Endodermal cell (in vitro differentiated cells): ENCODE data around the gene GPR42. TPM values are rescaled to one million over a fixed set of nuclear protein-coding genes. Genes with fewer than 3 reads are reported as not detected.

ENCODE experiments used
- DNase-seq: peaks from one replicate; pipeline ENCODE4 v3.0.0-alpha.2; 2017
- H3K27ac ChIP-seq: 2 replicates; pipeline ENCODE4 v1.5.1; 2013; ENCODE audit warnings: mild to moderate bottlenecking, low read depth, low read length, moderate library complexity
- H3K27me3 ChIP-seq: 2 replicates; pipeline ENCODE4 v1.6.1; 2013; ENCODE audit warnings: mild to moderate bottlenecking, low read length, moderate library complexity; ENCODE audit not compliant: insufficient read depth, control insufficient read depth, poor library complexity, severe bottlenecking
- H3K36me3 ChIP-seq: 2 replicates; pipeline ENCODE4 v1.7.0; 2013; ENCODE audit warnings: mild to moderate bottlenecking, low read length, moderate library complexity; ENCODE audit not compliant: control insufficient read depth, insufficient read depth
- H3K4me1 ChIP-seq: one replicate; pipeline ENCODE4 v1.7.0; 2013; ENCODE audit warnings: low read length; ENCODE audit not compliant: control insufficient read depth, insufficient read depth
- H3K4me3 ChIP-seq: 2 replicates; pipeline ENCODE4 v1.5.1; 2013; ENCODE audit warnings: mild to moderate bottlenecking, low read length, moderate library complexity
- H3K9ac ChIP-seq: 2 replicates; pipeline ENCODE4 v1.6.1; 2013; ENCODE audit warnings: mild to moderate bottlenecking, low read length, moderate library complexity; ENCODE audit not compliant: poor library complexity, severe bottlenecking; ENCODE audit errors: extremely low read depth
- H3K9me3 ChIP-seq: 2 replicates; pipeline ENCODE4 v1.6.1; 2013; ENCODE audit warnings: mild to moderate bottlenecking, low read length, moderate library complexity; ENCODE audit not compliant: control insufficient read depth
- H3K27ac Mint-ChIP-seq: 2 replicates; pipeline ENCODE4 v1.8.0; 2020; ENCODE audit warnings: mixed read lengths
- H3K27me3 Mint-ChIP-seq: 2 replicates; pipeline ENCODE4 v1.8.0; 2021; ENCODE audit warnings: mild to moderate bottlenecking, mixed read lengths; ENCODE audit not compliant: insufficient read depth
- H3K36me3 Mint-ChIP-seq: 2 replicates; pipeline ENCODE4 v1.8.0; 2020; ENCODE audit warnings: low read depth, mixed read lengths
- H3K4me1 Mint-ChIP-seq: 2 replicates; pipeline ENCODE4 v1.8.0; 2020; ENCODE audit warnings: mixed read lengths
- H3K4me3 Mint-ChIP-seq: 2 replicates; pipeline ENCODE4 v1.8.0; 2020; ENCODE audit warnings: mild to moderate bottlenecking, moderate library complexity, mixed read lengths
- H3K9me3 Mint-ChIP-seq: 2 replicates; pipeline ENCODE4 v1.8.0; 2020; ENCODE audit warnings: mild to moderate bottlenecking, mixed read lengths
- CTCF ChIP-seq: fragments of 200-600 bp; sonication (generic); conservative IDR thresholded peaks from 2 replicates; pipeline ENCODE4 v1.5.0; 2021; ENCODE audit warnings: antibody characterized with exemption, mild to moderate bottlenecking
- WGBS, 2 experiments: methylation state at CpG; one replicate each; pipeline versions ENCODE4 v1.1.5 to v1.1.7; 2013; ENCODE audit warnings: missing lambda C conversion rate in 2 of 2, mixed read lengths in 1 of 2; ENCODE audit not compliant: insufficient coverage in 1 of 2, insufficient read length in 1 of 2; 5-methylcytosine and 5-hydroxymethylcytosine counted together
- total RNA-seq, 2 donors: library from RNA; stranded (reverse); fragmentation: NEBNext Ultra II Directional in 1 of 2; extraction: Animal tissue kit (Norgen Biotek cat#: 25700) in 1 of 2; gene quantifications; 2 replicates in 1 of 2; 3 replicates in 1 of 2; pipeline ENCODE4 v1.2.1, GENCODE V29; 2021

GPR42 gene
- total RNA-seq, 2 donors from 2014 or later: not detected

- Mint-ChIP-seq H3K9me3 (no peaks in the 10 kb centered on the region), H3K27ac (no peak overlapping the region), H3K27me3 (peaks cover 6% of the 10 kb centered on the region), H3K4me1 (peaks cover 2% of the 10 kb centered on the region), H3K36me3 (no peaks in the 10 kb centered on the region), H3K4me3 (no peak overlapping the region)
- no peaks in the 10 kb centered on the region for H3K36me3 ChIP-seq
- TF ChIP-seq CTCF: no peak
- no peaks in the 10 kb centered on the region for H3K27me3 ChIP-seq
- WGBS, 2 experiments: 87 to 93% methylated on average over 11 to 16 of the region's 16 CpGs
- DNase-seq: no peak
- H3K27ac ChIP-seq: no peak overlapping the region
- H3K9me3 ChIP-seq: no peaks in the 10 kb centered on the region
- H3K4me3 ChIP-seq: no peak overlapping the region
- H3K4me1 ChIP-seq: no peaks in the 10 kb centered on the region
- no peak overlapping the region for H3K9ac ChIP-seq
Observed at GRCh38 chr19:35341006-35341405, 29.9 kb upstream of the GPR42 start.

- H3K27me3 ChIP-seq: no peaks in the 10 kb centered on the region
- 88 to 91% methylated on average over 7 to 12 of the region's 14 CpGs for WGBS, 2 experiments
- no peak overlapping the region for H3K9ac ChIP-seq
- no peaks in the 10 kb centered on the region for H3K4me1 ChIP-seq
- H3K27ac Mint-ChIP-seq: no peak overlapping the region
- no peak overlapping the region for H3K4me3 Mint-ChIP-seq
- H3K9me3 ChIP-seq: no peaks in the 10 kb centered on the region
- H3K27ac ChIP-seq: no peak overlapping the region
- DNase-seq: no peak
- peaks cover 2% of the 10 kb centered on the region for H3K4me1 Mint-ChIP-seq
- H3K36me3 ChIP-seq: no peaks in the 10 kb centered on the region
- TF ChIP-seq CTCF: no peak
- H3K27me3 Mint-ChIP-seq: peaks cover 8% of the 10 kb centered on the region
- no peaks in the 10 kb centered on the region for H3K9me3 Mint-ChIP-seq
- no peaks in the 10 kb centered on the region for H3K36me3 Mint-ChIP-seq
- no peak overlapping the region for H3K4me3 ChIP-seq
Observed at GRCh38 chr19:35341565-35342225, 29.2 kb upstream of the GPR42 start.

GRCh38 chr19:35342430-35342829, 28.4 kb upstream of the GPR42 start:
- 66 to 87% methylated on average over 4 to 5 of the region's 5 CpGs for WGBS, 2 experiments
- H3K27ac ChIP-seq: no peak overlapping the region
- H3K36me3 ChIP-seq: no peaks in the 10 kb centered on the region
- peak; percentile 49 for TF ChIP-seq CTCF
- H3K9ac ChIP-seq: no peak overlapping the region
- peak; percentile 69 for DNase-seq
- Mint-ChIP-seq H3K36me3 (no peaks in the 10 kb centered on the region), H3K27ac (no peak overlapping the region), H3K4me3 (no peak overlapping the region), H3K9me3 (no peaks in the 10 kb centered on the region), H3K4me1 (peaks cover 7% of the 10 kb centered on the region), H3K27me3 (peaks cover 8% of the 10 kb centered on the region)
- H3K4me1 ChIP-seq: no peaks in the 10 kb centered on the region
- H3K27me3 ChIP-seq: no peaks in the 10 kb centered on the region
- no peaks in the 10 kb centered on the region for H3K9me3 ChIP-seq
- no peak overlapping the region for H3K4me3 ChIP-seq
